Psoas muscle (tissue), 8 donors: Measurements from ENCODE around the gene AFF4. TPM values are rescaled to one million over a fixed set of nuclear protein-coding genes. Genes with fewer than 3 reads are reported as not detected.

Experiments used
- ATAC-seq, 4 donors: fragments of 200-7000 bp; cut with Tn5 transposase; one replicate each; pipeline ENCODE4 v1.9.1; 2020; ENCODE audit warnings: moderate library complexity in 3 of 4, mild to moderate bottlenecking in 2 of 4
- DNase-seq, 2 donors: peaks; one replicate each; pipeline ENCODE4 v3.0.0-alpha.2; 2020
- H3K27ac ChIP-seq: fragments of 200-600 bp; one replicate; pipeline ENCODE4 v1.8.0; 2022
- H3K27me3 ChIP-seq, 3 donors: fragments of 200-600 bp in 1 of 3; one replicate each; pipeline versions ENCODE4 v1.6.1 to v1.8.0; 2013 to 2022; ENCODE audit warnings: low read length in 2 of 3, mild to moderate bottlenecking in 2 of 3, moderate library complexity in 1 of 3; ENCODE audit not compliant: insufficient read depth in 3 of 3
- H3K36me3 ChIP-seq, 2 donors: fragments of 200-600 bp in 1 of 2; one replicate each; pipeline versions ENCODE4 v1.6.1 to v1.8.0; 2013 to 2022; ENCODE audit warnings: low read depth in 1 of 2, mild to moderate bottlenecking in 1 of 2, moderate library complexity in 1 of 2; ENCODE audit not compliant: insufficient read depth in 1 of 2
- H3K4me1 ChIP-seq: fragments of 200-600 bp; one replicate; pipeline ENCODE4 v1.8.0; 2022
- H3K4me3 ChIP-seq: fragments of 200-600 bp; one replicate; pipeline ENCODE4 v1.8.0; 2022; ENCODE audit warnings: mild to moderate bottlenecking
- H3K9me3 ChIP-seq: fragments of 200-600 bp; one replicate; pipeline ENCODE4 v1.8.0; 2022
- WGBS, 3 donors: extraction: QIAGEN DNeasy Blood & Tissue Kit; methylation state at CpG; one replicate each; pipeline versions ENCODE4 v1.1.6 to v1.1.7; 2013; 5-methylcytosine and 5-hydroxymethylcytosine counted together
- intact Hi-C, 2 donors: fragments of 100-400 bp; cut with DNase I; formaldehyde crosslinking; loops; one replicate each; pipeline versions ENCODE4 v1.11.0 to v1.14.2; 2022
- polyA plus RNA-seq, 3 donors: library from polyadenylated mRNA; stranded (reverse); fragments of 200-250 nt; gene quantifications; one replicate each; pipeline ENCODE4 v1.2.3, GENCODE V29; 2013
- total RNA-seq, 4 donors: library from RNA; stranded (reverse); fragmentation: NEBNext Ultra II Directional in 2 of 4; extraction: Animal tissue kit (Norgen Biotek cat#: 25700) in 2 of 4; gene quantifications; one replicate each; pipeline versions ENCODE4 v1.2.1 to v1.2.4, GENCODE V29; 2021 to 2023
- TF ChIP-seq, protein P1 (sequence below): fragments of 200-600 bp; IDR thresholded peaks from one replicate; pipeline ENCODE4 v1.8.0; 2022; ENCODE audit warnings: antibody characterized with exemption
- donor health status: healthy with polysubstance abuse.
- donor health status: DM: no; HTN: no; CAD: no; lungs with moderate emphysema.
- donor health status: Bipolar disorder and iron deficiency.
- donor health status: healthy.
- donor health status: DM: yes; HTN: yes; CAD: no.
- donor health status: DM: no; HTN: no; CAD: no.
- donor health status: DM: no; HTN: no; CAD: no.
- donor health status: DM: yes; HTN: yes; CAD: no.

AFF4 gene
- total and polyA plus RNA-seq, 7 donors: 9.7 to 68.2 (median 49.6) TPM

DNA sequence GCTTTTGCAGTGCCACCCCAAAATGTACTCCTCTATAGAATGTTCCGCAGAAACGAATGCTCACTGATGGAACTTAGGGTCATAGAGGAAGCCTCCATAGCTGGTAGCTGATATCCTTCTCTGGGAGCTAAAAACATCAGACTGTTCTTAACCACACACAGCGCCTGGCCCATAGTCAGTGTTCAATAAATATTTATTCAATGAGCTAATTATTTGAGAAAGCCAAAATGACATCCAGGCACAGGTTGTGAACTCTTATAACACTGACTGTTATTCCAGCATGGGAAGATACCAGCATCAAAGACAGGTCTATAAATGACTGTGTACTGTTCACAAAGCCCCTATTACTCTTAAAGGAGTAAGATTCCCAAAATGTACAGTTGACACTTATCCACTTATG is 110.1 kb downstream of the AFF4 start:
- WGBS, 3 donors: 91 to 95% (median 93%) methylated on average over 3 of the region's 3 CpGs
- Histone ChIP-seq H3K36me3 (no peaks in the 10 kb centered on the region), H3K9me3 (no peaks in the 10 kb centered on the region), H3K27me3 (no peaks in the 10 kb centered on the region), H3K27ac (no peak overlapping the region), H3K4me1 (no peaks in the 10 kb centered on the region), H3K4me3 (no peak overlapping the region)
- ATAC-seq (no peak), DNase-seq (no peak)
- intact Hi-C loops: no loop called here
- TF ChIP-seq, protein P1, sequence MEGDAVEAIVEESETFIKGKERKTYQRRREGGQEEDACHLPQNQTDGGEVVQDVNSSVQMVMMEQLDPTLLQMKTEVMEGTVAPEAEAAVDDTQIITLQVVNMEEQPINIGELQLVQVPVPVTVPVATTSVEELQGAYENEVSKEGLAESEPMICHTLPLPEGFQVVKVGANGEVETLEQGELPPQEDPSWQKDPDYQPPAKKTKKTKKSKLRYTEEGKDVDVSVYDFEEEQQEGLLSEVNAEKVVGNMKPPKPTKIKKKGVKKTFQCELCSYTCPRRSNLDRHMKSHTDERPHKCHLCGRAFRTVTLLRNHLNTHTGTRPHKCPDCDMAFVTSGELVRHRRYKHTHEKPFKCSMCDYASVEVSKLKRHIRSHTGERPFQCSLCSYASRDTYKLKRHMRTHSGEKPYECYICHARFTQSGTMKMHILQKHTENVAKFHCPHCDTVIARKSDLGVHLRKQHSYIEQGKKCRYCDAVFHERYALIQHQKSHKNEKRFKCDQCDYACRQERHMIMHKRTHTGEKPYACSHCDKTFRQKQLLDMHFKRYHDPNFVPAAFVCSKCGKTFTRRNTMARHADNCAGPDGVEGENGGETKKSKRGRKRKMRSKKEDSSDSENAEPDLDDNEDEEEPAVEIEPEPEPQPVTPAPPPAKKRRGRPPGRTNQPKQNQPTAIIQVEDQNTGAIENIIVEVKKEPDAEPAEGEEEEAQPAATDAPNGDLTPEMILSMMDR: no peak

DNA sequence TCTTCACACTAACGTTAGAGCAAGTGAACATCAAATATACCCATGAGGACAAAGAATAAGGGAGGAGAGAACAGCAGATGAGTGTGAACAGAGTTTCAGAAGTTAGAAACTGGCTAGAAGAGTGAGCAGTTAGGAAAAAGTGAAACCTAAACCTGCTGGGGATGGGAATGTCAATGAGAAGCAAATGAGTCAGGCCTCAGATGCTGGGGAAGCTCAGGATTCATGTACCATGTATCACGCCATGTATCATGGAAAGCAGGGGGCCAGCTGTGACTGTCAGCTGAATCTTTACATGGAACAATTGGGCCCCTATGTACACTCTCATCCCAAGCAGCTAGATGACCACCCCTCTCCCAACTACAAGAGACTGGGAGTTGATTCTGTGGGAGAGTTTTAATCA is 113.4 kb downstream of the AFF4 start:
- WGBS, 3 donors: 73 to 79% (median 74%) methylated on average over 2 of the region's 2 CpGs
- no peak for DNase-seq
- TF ChIP-seq, protein P1: no peak
- H3K27me3 ChIP-seq: no peaks in the 10 kb centered on the region
- intact Hi-C loops: no loop called here
- H3K9me3 ChIP-seq: no peaks in the 10 kb centered on the region
- no peak overlapping the region for H3K27ac ChIP-seq
- no peaks in the 10 kb centered on the region for H3K4me1 ChIP-seq
- no peak for ATAC-seq
- no peaks in the 10 kb centered on the region for H3K36me3 ChIP-seq
- no peak overlapping the region for H3K4me3 ChIP-seq

GRCh38 chr5:132849347-132849746 is 114.1 kb downstream of the AFF4 start:
- H3K36me3 ChIP-seq: no peaks in the 10 kb centered on the region
- H3K4me3 ChIP-seq: no peak overlapping the region
- DNase-seq (no peak), ATAC-seq (no peak)
- TF ChIP-seq, protein P1: no peak
- H3K27ac ChIP-seq: no peak overlapping the region
- no peaks in the 10 kb centered on the region for H3K9me3 ChIP-seq
- intact Hi-C loops: no loop called here
- H3K27me3 ChIP-seq: no peaks in the 10 kb centered on the region
- no peaks in the 10 kb centered on the region for H3K4me1 ChIP-seq
- 67 to 70% (median 67%) methylated on average over 1 of the region's 1 CpG for WGBS, 3 donors

- Histone ChIP-seq H3K9me3 (no peaks in the 10 kb centered on the region), H3K4me3 (no peak overlapping the region), H3K4me1 (no peaks in the 10 kb centered on the region), H3K27ac (no peak overlapping the region), H3K36me3 (no peaks in the 10 kb centered on the region), H3K27me3 (no peaks in the 10 kb centered on the region)
- WGBS, 3 donors: 92 to 95% (median 93%) methylated on average over 8 of the region's 8 CpGs
- DNase-seq: no peak
- intact Hi-C loops: no loop called here
- TF ChIP-seq, protein P1: no peak
- no peak for ATAC-seq
Measured at GRCh38 chr5:132848270-132848669, 115.2 kb downstream of the AFF4 start.

DNA sequence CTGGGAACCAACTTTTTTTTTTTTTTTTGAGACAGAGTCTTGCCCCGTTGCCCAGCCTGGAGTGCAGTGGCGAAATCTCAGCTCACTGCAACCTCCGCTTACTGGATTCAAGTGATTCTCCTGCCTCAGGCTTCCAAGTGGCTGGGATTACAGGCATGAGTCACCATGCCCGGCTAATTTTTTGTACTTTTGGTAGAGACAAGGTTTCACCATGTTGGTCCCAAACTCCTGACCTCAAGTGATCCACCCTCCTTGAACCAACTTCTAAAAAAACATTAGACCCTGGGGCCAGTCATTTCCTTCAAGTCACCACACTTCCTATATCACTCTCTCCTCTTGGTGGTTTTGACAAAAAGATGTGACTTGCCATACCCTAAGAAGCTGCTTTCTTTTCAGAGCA is 122.1 kb downstream of the AFF4 start:
- intact Hi-C loops: no loop called here
- no peak overlapping the region for H3K27ac ChIP-seq
- no peak overlapping the region for H3K4me3 ChIP-seq
- WGBS, 3 donors: 63 to 76% (median 72%) methylated on average over 4 of the region's 4 CpGs
- DNase-seq (no peak), ATAC-seq (no peak)
- H3K27me3 ChIP-seq: no peaks in the 10 kb centered on the region
- H3K36me3 ChIP-seq: no peaks in the 10 kb centered on the region
- TF ChIP-seq, protein P1: no peak
- H3K4me1 ChIP-seq: no peaks in the 10 kb centered on the region
- no peaks in the 10 kb centered on the region for H3K9me3 ChIP-seq
